PFSK-1 (cell line): ENCODE results near the gene DEGS2.

ENCODE experiments used
- FOXP2 ChIP-seq: optimal IDR thresholded peaks from 2 replicates; pipeline ENCODE3; 2011; ENCODE audit warnings: borderline replicate concordance, control low read depth, inconsistent platforms; ENCODE audit not compliant: insufficient read depth; ENCODE audit errors: extremely low read length, extremely low read depth
- POLR2AphosphoS5 ChIP-seq: IDR thresholded peaks from 2 replicates; pipeline ENCODE4 v1.6.1; 2012; ENCODE audit warnings: low read depth, mild to moderate bottlenecking, control low read depth, low read length, moderate library complexity
- REST ChIP-seq, 2 experiments: IDR thresholded peaks; 2 replicates each; pipeline versions ENCODE4 v1.6.1 to v1.8.0; 2011 to 2012; ENCODE audit warnings: low read depth in 2 of 2, low read length in 2 of 2, control low read depth in 1 of 2, inconsistent platforms in 1 of 2, mild to moderate bottlenecking in 1 of 2, moderate library complexity in 1 of 2; ENCODE audit not compliant: insufficient read depth in 1 of 2
- SIN3A ChIP-seq: IDR thresholded peaks from 2 replicates; pipeline ENCODE4 v1.6.1; 2012; ENCODE audit warnings: mild to moderate bottlenecking, low read length, moderate library complexity, borderline replicate concordance; ENCODE audit not compliant: insufficient read depth
- TAF1 ChIP-seq: IDR thresholded peaks from 2 replicates; pipeline ENCODE4 v1.6.1; 2012; ENCODE audit warnings: low read length, control low read depth, borderline replicate concordance; ENCODE audit not compliant: insufficient read depth

Gene DEGS2

GRCh38 chr14:100132161-100132902, 27.1 kb downstream of the DEGS2 start:
- TF ChIP-seq SIN3A (no peak), REST (IDR thresholded peaks at IDR 0.05; ENCODE audit: insufficient read depth in 1 of 2, low read depth in 2 of 2, low read length in 2 of 2) (no peak), TAF1 (no peak), FOXP2 (no peak), POLR2AphosphoS5 (no peak)

- TF ChIP-seq SIN3A (no peak), REST (IDR thresholded peaks at IDR 0.05; ENCODE audit: insufficient read depth in 1 of 2, low read depth in 2 of 2, low read length in 2 of 2) (no peak), FOXP2 (no peak), TAF1 (no peak), POLR2AphosphoS5 (no peak)
Measured at GRCh38 chr14:100131181-100131580, 28.3 kb downstream of the DEGS2 start.

GRCh38 chr14:100130521-100130920, 28.9 kb downstream of the DEGS2 start:
- TF ChIP-seq POLR2AphosphoS5, result no peak

GRCh38 chr14:100129161-100129589, 30.3 kb downstream of the DEGS2 start:
- TF ChIP-seq FOXP2 (no peak), REST (IDR thresholded peaks at IDR 0.05; ENCODE audit: insufficient read depth in 1 of 2, low read depth in 2 of 2, low read length in 2 of 2) (no peak), POLR2AphosphoS5 (no peak), TAF1 (no peak), SIN3A (no peak)

GRCh38 chr14:100128688-100129087, 30.8 kb downstream of the DEGS2 start:
- TF ChIP-seq TAF1 (no peak), SIN3A (no peak), FOXP2 (no peak), REST (IDR thresholded peaks at IDR 0.05; ENCODE audit: insufficient read depth in 1 of 2, low read depth in 2 of 2, low read length in 2 of 2) (no peak), POLR2AphosphoS5 (no peak)
